ENCODE data around the gene KIFC1. TPM values are rescaled to one million over a fixed set of nuclear protein-coding genes. Genes with fewer than 3 reads are reported as not detected.

Gene KIFC1
- total RNA-seq, 1 experiment from 2014 or later: 123 TPM

GRCh38 chr6:33372526-33373123 lies 19.0 kb upstream of the KIFC1 start:
- DNase-seq (ENCODE audit: low spot score): no peak
- BruUV-seq (replicated peaks): no TSS peak
- Histone ChIP-seq H3K27ac (ENCODE audit: low read depth, low read length, poor library complexity, severe bottlenecking) (no peak overlapping the region), H3K4me1 (ENCODE audit: insufficient read depth, low read length, poor library complexity, severe bottlenecking) (peaks cover 15% of the 10 kb centered on the region), H3K9me3 (ENCODE audit: low read depth, low read length, poor library complexity, severe bottlenecking) (no peaks in the 10 kb centered on the region), H3K27me3 (replicated peaks; ENCODE audit: insufficient read depth, low read depth, low read length, poor library complexity) (no peaks in the 10 kb centered on the region), H3K36me3 (ENCODE audit: insufficient read depth, low read length, poor library complexity, severe bottlenecking) (no peaks in the 10 kb centered on the region), H3K4me3 (ENCODE audit: low read depth, low read length, poor library complexity, severe bottlenecking) (no peak overlapping the region)
- ChIA-PET CTCF (no interaction called here), POLR2A (ENCODE audit: low non-redundant PET) (no interaction called here)
- TF ChIP-seq CTCF (conservative IDR thresholded peaks at IDR 0.05; ENCODE audit: low read depth, low read length) (no peak), EZH2 (IDR thresholded peaks at IDR 0.05; ENCODE audit: borderline replicate concordance, low read depth, low read length, poor library complexity, severe bottlenecking) (no peak)
- intact Hi-C loops (cut with micrococcal nuclease; ENCODE audit: unreplicated experiment): no loop called here

DNA sequence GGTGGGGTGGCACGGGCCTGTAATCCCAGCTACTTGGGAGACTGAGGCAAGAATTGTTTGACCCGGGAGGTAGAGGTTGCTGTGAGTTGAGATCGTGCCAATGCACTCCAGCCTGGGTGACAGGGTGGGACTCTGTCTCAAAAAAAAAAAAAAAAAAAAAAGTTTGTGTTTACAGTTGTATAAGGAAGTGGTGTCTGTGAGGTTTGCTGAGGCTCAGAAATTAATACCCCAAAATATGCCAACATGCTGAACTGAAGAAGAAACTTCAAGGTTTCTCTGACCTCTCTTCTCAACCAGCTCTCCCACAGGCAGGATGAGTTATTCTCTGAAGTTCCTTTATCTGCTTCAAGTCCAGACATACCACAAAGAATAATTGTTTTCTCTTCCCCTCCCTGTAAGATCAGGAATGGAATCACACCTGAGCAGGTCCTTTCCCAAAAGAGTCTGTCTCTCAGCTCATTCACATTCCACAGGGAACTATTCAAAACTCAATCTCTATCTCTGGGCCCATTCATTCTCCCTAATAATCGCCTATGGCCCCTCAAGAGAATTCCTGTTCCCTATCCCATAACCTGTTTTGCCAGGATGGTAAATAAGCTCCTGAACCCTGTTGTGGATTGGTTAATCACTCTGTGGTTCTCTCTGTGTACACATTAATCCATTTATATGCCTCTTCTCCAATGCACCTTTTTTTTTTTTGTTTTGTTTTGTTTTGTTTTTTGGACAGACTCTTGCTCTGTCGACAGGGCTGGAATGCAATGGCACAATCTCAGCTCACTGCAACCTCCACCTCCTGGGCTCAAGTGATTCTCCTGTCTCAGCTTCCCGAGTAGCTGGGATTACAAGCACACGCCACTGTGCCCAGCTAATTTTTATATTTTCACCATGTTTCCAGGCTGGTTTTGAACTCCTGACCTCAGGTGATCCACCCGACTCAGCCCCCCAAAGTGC lies 17.4 kb upstream of the KIFC1 start:
- POLR2A ChIA-PET (ENCODE audit: low non-redundant PET): no interaction called here
- H3K9me3 ChIP-seq (ENCODE audit: low read depth, low read length, poor library complexity, severe bottlenecking): no peaks in the 10 kb centered on the region
- CTCF ChIA-PET: no interaction called here
- BruUV-seq (replicated peaks): no TSS peak
- no peaks in the 10 kb centered on the region for H3K27me3 ChIP-seq (replicated peaks; ENCODE audit: insufficient read depth, low read depth, low read length, poor library complexity)
- H3K36me3 ChIP-seq (ENCODE audit: insufficient read depth, low read length, poor library complexity, severe bottlenecking): no peaks in the 10 kb centered on the region
- no peak overlapping the region for H3K4me3 ChIP-seq (ENCODE audit: low read depth, low read length, poor library complexity, severe bottlenecking)
- intact Hi-C loops (cut with micrococcal nuclease; ENCODE audit: unreplicated experiment): no loop called here
- H3K27ac ChIP-seq (ENCODE audit: low read depth, low read length, poor library complexity, severe bottlenecking): no peak overlapping the region
- H3K4me1 ChIP-seq (ENCODE audit: insufficient read depth, low read length, poor library complexity, severe bottlenecking): peaks cover 15% of the 10 kb centered on the region
- TF ChIP-seq EZH2 (IDR thresholded peaks at IDR 0.05; ENCODE audit: borderline replicate concordance, low read depth, low read length, poor library complexity, severe bottlenecking) (no peak), CTCF (conservative IDR thresholded peaks at IDR 0.05; ENCODE audit: low read depth, low read length) (no peak)
- DNase-seq (ENCODE audit: low spot score): no peak

GRCh38 chr6:33375143-33375671 lies 16.4 kb upstream of the KIFC1 start:
- TF ChIP-seq CTCF (conservative IDR thresholded peaks at IDR 0.05; ENCODE audit: low read depth, low read length) (no peak), EZH2 (IDR thresholded peaks at IDR 0.05; ENCODE audit: borderline replicate concordance, low read depth, low read length, poor library complexity, severe bottlenecking) (no peak)
- Histone ChIP-seq H3K36me3 (ENCODE audit: insufficient read depth, low read length, poor library complexity, severe bottlenecking) (no peaks in the 10 kb centered on the region), H3K4me1 (ENCODE audit: insufficient read depth, low read length, poor library complexity, severe bottlenecking) (peaks cover 15% of the 10 kb centered on the region), H3K27me3 (replicated peaks; ENCODE audit: insufficient read depth, low read depth, low read length, poor library complexity) (no peaks in the 10 kb centered on the region), H3K4me3 (ENCODE audit: low read depth, low read length, poor library complexity, severe bottlenecking) (no peak overlapping the region), H3K27ac (ENCODE audit: low read depth, low read length, poor library complexity, severe bottlenecking) (no peak overlapping the region), H3K9me3 (ENCODE audit: low read depth, low read length, poor library complexity, severe bottlenecking) (no peaks in the 10 kb centered on the region)
- ChIA-PET CTCF (no interaction called here), POLR2A (ENCODE audit: low non-redundant PET) (interaction anchor here (0.7 kb wide), 1 partner anchor 94 kb away, joined by 6 read pairs; no protein-coding TSS in a partner anchor)
- intact Hi-C loops (cut with micrococcal nuclease; ENCODE audit: unreplicated experiment): no loop called here
- no TSS peak for BruUV-seq (replicated peaks)
- DNase-seq (ENCODE audit: low spot score): peak; percentile 63
